CD14-positive monocyte (primary cell): ENCODE measurements around the gene SLC9B1. TPM values are rescaled to one million over a fixed set of nuclear protein-coding genes. Genes with fewer than 3 reads are reported as not detected.
"Not testable (repeated sequence)": the region's sequence is repeated elsewhere in the genome, so short reads cannot be mapped to it uniquely, and the experiment has no call there.

Experiments
- DNase-seq, 3 donors: peaks; one replicate each; pipeline ENCODE4 v3.0.0-alpha.2; 2011 to 2022
- H2AFZ ChIP-seq: 2 replicates; pipeline ENCODE4 v1.6.0; 2012; ENCODE audit warnings: mild to moderate bottlenecking, low read depth, low read length, inconsistent platforms; ENCODE audit not compliant: insufficient read depth, poor library complexity, severe bottlenecking
- H3K27ac ChIP-seq, 2 donors: 1 replicate in 1 of 2; 2 replicates in 1 of 2; pipeline ENCODE4 v1.5.1; 2012 to 2013; ENCODE audit warnings: low read length in 2 of 2, control low read depth in 1 of 2, inconsistent platforms in 1 of 2, low read depth in 1 of 2, mild to moderate bottlenecking in 1 of 2
- H3K27me3 ChIP-seq, 2 donors: one replicate each; pipeline versions ENCODE4 v1.6.0 to v1.6.1; 2011 to 2013; ENCODE audit warnings: low read length in 2 of 2; ENCODE audit not compliant: control insufficient read depth in 2 of 2, insufficient read depth in 2 of 2
- H3K36me3 ChIP-seq, 2 donors: replicated peaks in 1 of 2; 1 replicate in 1 of 2; 2 replicates in 1 of 2; pipeline versions ENCODE4 v1.5.1 to v1.6.1; 2012 to 2013; ENCODE audit warnings: low read length in 2 of 2, control low read depth in 1 of 2, inconsistent platforms in 1 of 2, mild to moderate bottlenecking in 1 of 2; ENCODE audit not compliant: insufficient read depth in 2 of 2, control insufficient read depth in 1 of 2
- H3K4me1 ChIP-seq, 2 donors: 1 replicate in 1 of 2; 2 replicates in 1 of 2; pipeline versions ENCODE4 v1.5.1 to v1.6.1; 2012 to 2013; ENCODE audit warnings: low read length in 2 of 2, control low read depth in 1 of 2, inconsistent platforms in 1 of 2, mild to moderate bottlenecking in 1 of 2, moderate library complexity in 1 of 2; ENCODE audit not compliant: insufficient read depth in 2 of 2, control insufficient read depth in 1 of 2
- H3K4me2 ChIP-seq: replicated peaks from 2 replicates; pipeline ENCODE3; 2012; ENCODE audit warnings: low read length, moderate library complexity, mild to moderate bottlenecking; ENCODE audit not compliant: poor library complexity, severe bottlenecking; ENCODE audit errors: extremely low read depth
- H3K4me3 ChIP-seq, 3 experiments: fragments of 200-600 bp in 1 of 3; sonication (generic) in 1 of 3; replicated peaks in 1 of 3; 1 replicate in 2 of 3; 2 replicates in 1 of 3; pipeline ENCODE4 v1.5.1; 2011 to 2013; ENCODE audit warnings: low read length in 3 of 3, mild to moderate bottlenecking in 3 of 3, control low read depth in 2 of 3, low read depth in 2 of 3, inconsistent platforms in 1 of 3, moderate library complexity in 1 of 3
- H3K79me2 ChIP-seq: 2 replicates; pipeline ENCODE4 v1.6.0; 2012; ENCODE audit warnings: mild to moderate bottlenecking, control low read depth, inconsistent platforms, low read length, moderate library complexity; ENCODE audit not compliant: insufficient read depth
- H3K9ac ChIP-seq: 2 replicates; pipeline ENCODE4 v1.6.0; 2017; ENCODE audit warnings: low read length, mild to moderate bottlenecking; ENCODE audit not compliant: insufficient read depth, poor library complexity, severe bottlenecking
- H3K9me3 ChIP-seq, 2 donors: replicated peaks in 1 of 2; 1 replicate in 1 of 2; 2 replicates in 1 of 2; pipeline versions ENCODE4 v1.5.1 to v1.6.1; 2012 to 2013; ENCODE audit warnings: low read length in 2 of 2, control low read depth in 1 of 2; ENCODE audit not compliant: control insufficient read depth in 1 of 2, insufficient read depth in 1 of 2
- H4K20me1 ChIP-seq: 2 replicates; pipeline ENCODE4 v1.6.0; 2012; ENCODE audit warnings: mild to moderate bottlenecking, low read length, control low read depth, moderate library complexity; ENCODE audit not compliant: insufficient read depth
- H3K27ac Mint-ChIP-seq, 7 donors: one replicate each; pipeline ENCODE4 v1.8.0; 2020; ENCODE audit warnings: mild to moderate bottlenecking in 7 of 7, mixed read lengths in 7 of 7, moderate library complexity in 6 of 7, inconsistent platforms in 2 of 7
- H3K27me3 Mint-ChIP-seq, 3 donors: one replicate each; pipeline ENCODE4 v1.8.0; 2021 to 2022; ENCODE audit warnings: low read depth in 3 of 3, mild to moderate bottlenecking in 3 of 3, mixed read lengths in 3 of 3, moderate library complexity in 3 of 3, inconsistent platforms in 1 of 3
- H3K36me3 Mint-ChIP-seq, 2 donors: one replicate each; pipeline ENCODE4 v1.8.0; 2020; ENCODE audit warnings: mixed read lengths in 2 of 2, inconsistent platforms in 1 of 2, mild to moderate bottlenecking in 1 of 2
- H3K4me1 Mint-ChIP-seq: one replicate; pipeline ENCODE4 v1.8.0; 2020; ENCODE audit warnings: mild to moderate bottlenecking, mixed read lengths
- H3K4me3 Mint-ChIP-seq, 2 donors: one replicate each; pipeline ENCODE4 v1.8.0; 2020; ENCODE audit warnings: mild to moderate bottlenecking in 2 of 2, mixed read lengths in 2 of 2, moderate library complexity in 1 of 2
- H3K9me3 Mint-ChIP-seq, 7 donors: one replicate each; pipeline ENCODE4 v1.8.0; 2020 to 2022; ENCODE audit warnings: mixed read lengths in 7 of 7, mild to moderate bottlenecking in 6 of 7, moderate library complexity in 6 of 7, inconsistent platforms in 2 of 7
- CTCF ChIP-seq: fragments of 200-600 bp; IDR thresholded peaks from one replicate; pipeline ENCODE4 v1.8.0; 2022; ENCODE audit warnings: antibody characterized with exemption, mild to moderate bottlenecking
- WGBS: methylation state at CpG from one replicate; pipeline ENCODE4 v1.1.5; 2013; ENCODE audit warnings: missing lambda C conversion rate; ENCODE audit not compliant: insufficient coverage; 5-methylcytosine and 5-hydroxymethylcytosine counted together
- intact Hi-C, 2 donors: fragments of 100-400 bp; cut with micrococcal nuclease; formaldehyde crosslinking; loops; one replicate each; pipeline versions ENCODE4 v1.15.0 to v1.15.1; 2023
- polyA plus RNA-seq, 3 donors: library from polyadenylated mRNA; depleted of rRNA in 1 of 3; unstranded in 2 of 3; stranded (reverse) in 1 of 3; fragments of 300-500 nt in 2 of 3; fragments of >200 nt in 1 of 3; fragmentation: Illumina TruSeq in 2 of 3; gene quantifications; 1 replicate in 2 of 3; 2 replicates in 1 of 3; pipeline ENCODE4 v1.2.3, GENCODE V29; 2012 to 2021

SLC9B1 gene
- polyA plus RNA-seq, 3 donors: 0.13 to 1.5 (median 0.47) TPM

GRCh38 chr4:102918859-102919258 is 100.6 kb downstream of the SLC9B1 start:
- H3K9ac ChIP-seq: no peak overlapping the region
- H3K9me3 Mint-ChIP-seq: peaks cover 21 to 45% (median 25%) of the 10 kb centered on the region in 7 donors
- no peak overlapping the region for H2AFZ ChIP-seq
- H3K79me2 ChIP-seq: no peaks in the 10 kb centered on the region
- WGBS: 94% methylated on average over 2 of the region's 3 CpGs
- H3K27ac Mint-ChIP-seq: no peak overlapping the region
- no peak overlapping the region for H3K4me2 ChIP-seq
- no peaks in the 10 kb centered on the region for H3K4me1 ChIP-seq
- no peak overlapping the region for H3K4me3 ChIP-seq
- intact Hi-C loops: no loop called here
- H3K4me1 Mint-ChIP-seq: no peaks in the 10 kb centered on the region
- H3K4me3 Mint-ChIP-seq: no peak overlapping the region
- no peaks in the 10 kb centered on the region for H3K36me3 Mint-ChIP-seq
- no peaks in the 10 kb centered on the region for H4K20me1 ChIP-seq
- no peaks in the 10 kb centered on the region for H3K36me3 ChIP-seq
- no peak for TF ChIP-seq CTCF
- peaks cover 0 to 2% (median 0%) of the 10 kb centered on the region in 3 donors for H3K27me3 Mint-ChIP-seq
- peaks cover 0 to 3% of the 10 kb centered on the region in 2 donors for H3K9me3 ChIP-seq
- no peak overlapping the region for H3K27ac ChIP-seq
- DNase-seq: no peak
- H3K27me3 ChIP-seq: no peaks in the 10 kb centered on the region

GRCh38 chr4:102901804-102902203 is 117.7 kb downstream of the SLC9B1 start:
- DNase-seq: no peak
- Mint-ChIP-seq H3K36me3 (peaks cover 0 to 2% of the 10 kb centered on the region in 2 donors), H3K27me3 (no peaks in the 10 kb centered on the region), H3K4me3 (no peak overlapping the region), H3K9me3 (peaks cover 0 to 3% (median 0%) of the 10 kb centered on the region in 7 donors), H3K4me1 (no peaks in the 10 kb centered on the region), H3K27ac (no peak overlapping the region)
- H3K4me1 ChIP-seq: no peaks in the 10 kb centered on the region
- intact Hi-C loops: no loop called here
- H2AFZ ChIP-seq: no peak overlapping the region
- WGBS: no CpG with 5 or more reads among the region's 2 CpGs
- TF ChIP-seq CTCF: no peak
- H4K20me1 ChIP-seq: no peaks in the 10 kb centered on the region
- H3K79me2 ChIP-seq: no peaks in the 10 kb centered on the region
- H3K4me2 ChIP-seq: no peak overlapping the region
- no peak overlapping the region for H3K4me3 ChIP-seq
- H3K36me3 ChIP-seq: no peaks in the 10 kb centered on the region
- H3K9me3 ChIP-seq: no peaks in the 10 kb centered on the region
- H3K9ac ChIP-seq: no peak overlapping the region
- no peak overlapping the region for H3K27ac ChIP-seq
- no peaks in the 10 kb centered on the region for H3K27me3 ChIP-seq

GRCh38 chr4:102897610-102898009 is 121.9 kb downstream of the SLC9B1 start:
- H2AFZ ChIP-seq, H3K36me3 Mint-ChIP-seq, H3K4me1 Mint-ChIP-seq, H3K4me3 Mint-ChIP-seq, H3K36me3 ChIP-seq, H3K4me1 ChIP-seq, H3K27ac Mint-ChIP-seq, DNase-seq, H3K27ac ChIP-seq, H3K4me3 ChIP-seq, H3K79me2 ChIP-seq, H3K27me3 ChIP-seq, intact Hi-C loops, H4K20me1 ChIP-seq, H3K9ac ChIP-seq, H3K4me2 ChIP-seq, H3K9me3 ChIP-seq, H3K9me3 Mint-ChIP-seq, H3K27me3 Mint-ChIP-seq: not testable (repeated sequence)
- WGBS: 100% methylated on average over 1 of the region's 3 CpGs
